ENCODE measurements around the gene ZCCHC14. TPM values are rescaled to one million over a fixed set of nuclear protein-coding genes. Genes with fewer than 3 reads are reported as not detected.
"Not testable (repeated sequence)": the region's sequence is repeated elsewhere in the genome, so short reads cannot be mapped to it uniquely, and the experiment has no call there.

Gene ZCCHC14
- total RNA-seq, 1 donor from 2014 or later: 19.0 TPM

DNA sequence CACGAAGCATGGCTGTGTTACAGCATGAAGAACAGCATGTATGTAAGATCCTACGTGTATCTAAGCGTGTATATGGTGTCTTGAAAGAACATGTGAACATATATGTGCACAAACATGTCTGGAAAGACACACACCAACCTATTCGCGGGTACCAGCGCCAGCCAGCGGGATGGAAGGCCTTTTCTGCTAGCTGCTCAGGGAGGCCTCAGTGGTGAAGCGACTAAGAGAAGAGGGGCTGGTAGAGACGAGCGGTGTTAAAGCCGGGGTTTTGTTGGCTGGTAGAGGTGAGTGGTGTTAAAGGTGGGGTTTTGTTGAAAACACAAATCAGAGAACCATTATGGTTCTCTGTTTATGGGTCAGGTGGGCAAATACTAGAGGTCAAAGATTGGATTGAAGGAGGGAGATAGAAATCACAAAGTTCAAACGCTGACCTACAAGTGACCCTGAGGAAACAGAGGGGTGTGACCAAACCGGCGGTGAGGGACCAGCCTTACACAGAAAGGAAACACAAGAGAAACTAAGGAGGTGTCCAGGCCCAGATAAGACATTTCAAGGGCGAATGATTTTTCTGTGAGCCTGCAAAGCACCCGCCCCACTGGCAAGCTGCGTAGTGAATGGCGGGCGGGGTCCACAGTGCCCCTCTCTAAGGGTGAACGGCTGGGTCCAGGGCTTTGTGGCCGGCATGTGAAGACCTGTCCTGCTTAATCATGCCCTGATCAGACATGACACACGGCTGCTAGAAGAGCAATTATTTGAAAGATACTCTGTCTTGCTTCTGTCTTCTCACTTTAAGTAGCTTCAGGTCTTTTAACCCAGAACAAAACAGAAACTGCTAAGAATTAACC is 8.1 kb downstream of the ZCCHC14 start:
- no peak overlapping the region for H3K27ac Mint-ChIP-seq (ENCODE audit: unreplicated experiment)
- no peak overlapping the region for H3K9ac ChIP-seq (ENCODE audit: low read length)
- H3K4me1 ChIP-seq (ENCODE audit: insufficient read depth, low read length): peaks cover 19% of the 10 kb centered on the region
- no peak overlapping the region for H3K27ac ChIP-seq (ENCODE audit: low read depth, low read length)
- H3K4me2 ChIP-seq (ENCODE audit: low read length): peak overlapping the region; percentile 58
- TF ChIP-seq, protein P1, sequence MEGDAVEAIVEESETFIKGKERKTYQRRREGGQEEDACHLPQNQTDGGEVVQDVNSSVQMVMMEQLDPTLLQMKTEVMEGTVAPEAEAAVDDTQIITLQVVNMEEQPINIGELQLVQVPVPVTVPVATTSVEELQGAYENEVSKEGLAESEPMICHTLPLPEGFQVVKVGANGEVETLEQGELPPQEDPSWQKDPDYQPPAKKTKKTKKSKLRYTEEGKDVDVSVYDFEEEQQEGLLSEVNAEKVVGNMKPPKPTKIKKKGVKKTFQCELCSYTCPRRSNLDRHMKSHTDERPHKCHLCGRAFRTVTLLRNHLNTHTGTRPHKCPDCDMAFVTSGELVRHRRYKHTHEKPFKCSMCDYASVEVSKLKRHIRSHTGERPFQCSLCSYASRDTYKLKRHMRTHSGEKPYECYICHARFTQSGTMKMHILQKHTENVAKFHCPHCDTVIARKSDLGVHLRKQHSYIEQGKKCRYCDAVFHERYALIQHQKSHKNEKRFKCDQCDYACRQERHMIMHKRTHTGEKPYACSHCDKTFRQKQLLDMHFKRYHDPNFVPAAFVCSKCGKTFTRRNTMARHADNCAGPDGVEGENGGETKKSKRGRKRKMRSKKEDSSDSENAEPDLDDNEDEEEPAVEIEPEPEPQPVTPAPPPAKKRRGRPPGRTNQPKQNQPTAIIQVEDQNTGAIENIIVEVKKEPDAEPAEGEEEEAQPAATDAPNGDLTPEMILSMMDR (IDR thresholded peaks at IDR 0.05; ENCODE audit: insufficient read depth, low read depth, low read length): no peak
- no peak for TF ChIP-seq EZH2 (IDR thresholded peaks at IDR 0.05; ENCODE audit: insufficient read depth, low read length)
- no peak overlapping the region for H3K4me3 Mint-ChIP-seq (ENCODE audit: unreplicated experiment)
- peaks cover 90% of the 10 kb centered on the region for H3K79me2 ChIP-seq (ENCODE audit: insufficient read depth, low read length)
- H3K4me1 Mint-ChIP-seq (ENCODE audit: low read depth, unreplicated experiment): peaks cover 39% of the 10 kb centered on the region
- no peaks in the 10 kb centered on the region for H3K9me3 Mint-ChIP-seq (ENCODE audit: unreplicated experiment)
- H3K4me3 ChIP-seq (ENCODE audit: insufficient read depth, low read depth, low read length): no peak overlapping the region
- peaks cover 84% of the 10 kb centered on the region for H4K20me1 ChIP-seq (ENCODE audit: insufficient read depth, low read length)
- no peak for DNase-seq (ENCODE audit: low read depth)
- no peaks in the 10 kb centered on the region for H3K27me3 ChIP-seq (ENCODE audit: insufficient read depth, low read length)
- H3K9me3 ChIP-seq (ENCODE audit: insufficient read depth, low read depth, low read length): no peaks in the 10 kb centered on the region
- H3K36me3 ChIP-seq (ENCODE audit: insufficient read depth, low read length): no peaks in the 10 kb centered on the region
- H3K36me3 Mint-ChIP-seq (ENCODE audit: low read depth, unreplicated experiment): peaks cover 4% of the 10 kb centered on the region
- H3K27me3 Mint-ChIP-seq (ENCODE audit: low read depth, unreplicated experiment): no peaks in the 10 kb centered on the region
- H2AFZ ChIP-seq (ENCODE audit: low read depth, low read length): no peak overlapping the region
- no peak for FAIRE-seq

DNA sequence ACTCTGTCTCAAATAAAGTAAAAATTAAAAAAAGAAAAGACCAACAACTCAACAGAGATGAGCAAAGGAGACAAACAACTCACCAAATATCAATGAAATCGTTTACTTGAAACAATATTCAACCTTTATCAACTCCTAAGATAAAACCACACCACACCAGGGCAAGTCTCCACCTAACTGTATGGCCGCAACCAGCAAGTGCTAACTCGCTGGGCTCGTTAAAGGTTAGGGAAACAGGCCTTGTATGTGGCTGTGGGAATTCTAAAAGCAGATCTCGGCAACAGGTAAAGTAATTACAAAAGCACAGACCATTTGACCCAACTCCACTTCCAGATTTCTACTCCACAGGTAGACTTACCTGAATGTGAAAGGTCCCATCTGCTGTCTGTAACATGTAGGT is 9.3 kb downstream of the ZCCHC14 start:
- Histone ChIP-seq H3K36me3 (ENCODE audit: insufficient read depth, low read length) (no peaks in the 10 kb centered on the region), H4K20me1 (ENCODE audit: insufficient read depth, low read length) (peaks cover 75% of the 10 kb centered on the region), H3K9me3 (ENCODE audit: insufficient read depth, low read depth, low read length) (no peaks in the 10 kb centered on the region), H3K4me3 (ENCODE audit: insufficient read depth, low read depth, low read length) (no peak overlapping the region), H2AFZ (ENCODE audit: low read depth, low read length) (no peak overlapping the region), H3K4me1 (ENCODE audit: insufficient read depth, low read length) (peaks cover 14% of the 10 kb centered on the region), H3K27me3 (ENCODE audit: insufficient read depth, low read length) (no peaks in the 10 kb centered on the region), H3K27ac (ENCODE audit: low read depth, low read length) (no peak overlapping the region), H3K9ac (ENCODE audit: low read length) (no peak overlapping the region), H3K4me2 (ENCODE audit: low read length) (no peak overlapping the region), H3K79me2 (ENCODE audit: insufficient read depth, low read length) (peaks cover 85% of the 10 kb centered on the region)
- peaks cover 31% of the 10 kb centered on the region for H3K4me1 Mint-ChIP-seq (ENCODE audit: low read depth, unreplicated experiment)
- H3K27ac Mint-ChIP-seq (ENCODE audit: unreplicated experiment): no peak overlapping the region
- H3K9me3 Mint-ChIP-seq (ENCODE audit: unreplicated experiment): no peaks in the 10 kb centered on the region
- H3K27me3 Mint-ChIP-seq (ENCODE audit: low read depth, unreplicated experiment): no peaks in the 10 kb centered on the region
- no peak overlapping the region for H3K4me3 Mint-ChIP-seq (ENCODE audit: unreplicated experiment)
- no peak for FAIRE-seq
- TF ChIP-seq, protein P1 (IDR thresholded peaks at IDR 0.05; ENCODE audit: insufficient read depth, low read depth, low read length): no peak
- no peak for TF ChIP-seq EZH2 (IDR thresholded peaks at IDR 0.05; ENCODE audit: insufficient read depth, low read length)
- H3K36me3 Mint-ChIP-seq (ENCODE audit: low read depth, unreplicated experiment): peaks cover 7% of the 10 kb centered on the region
- no peak for DNase-seq (ENCODE audit: low read depth)

DNA sequence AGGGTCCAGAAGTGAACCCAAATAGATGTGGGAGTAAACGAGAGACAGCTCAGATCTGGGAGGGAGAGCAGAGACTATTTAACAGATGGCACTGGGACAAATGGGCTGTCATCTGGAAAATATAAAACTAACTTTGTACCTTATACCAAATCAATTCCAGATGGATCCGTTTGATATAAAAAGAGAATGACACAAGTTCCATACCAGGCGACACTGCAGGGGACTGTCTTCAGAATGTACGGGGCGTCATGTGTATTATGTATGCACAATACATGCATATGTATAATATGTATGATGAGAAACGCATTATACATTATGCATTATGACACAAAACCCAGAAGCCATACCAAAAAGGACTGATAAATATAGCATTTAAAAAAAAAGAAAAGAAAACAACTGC is 10.2 kb downstream of the ZCCHC14 start:
- not testable (repeated sequence) for H3K9me3 Mint-ChIP-seq (ENCODE audit: unreplicated experiment); H3K36me3 Mint-ChIP-seq (ENCODE audit: low read depth, unreplicated experiment); DNase-seq (ENCODE audit: low read depth); H3K9ac ChIP-seq (ENCODE audit: low read length); FAIRE-seq; H3K4me2 ChIP-seq (ENCODE audit: low read length); H3K27ac ChIP-seq (ENCODE audit: low read depth, low read length); H3K9me3 ChIP-seq (ENCODE audit: insufficient read depth, low read depth, low read length); H3K27me3 ChIP-seq (ENCODE audit: insufficient read depth, low read length); H3K36me3 ChIP-seq (ENCODE audit: insufficient read depth, low read length); H2AFZ ChIP-seq (ENCODE audit: low read depth, low read length); H3K4me3 Mint-ChIP-seq (ENCODE audit: unreplicated experiment); H3K27ac Mint-ChIP-seq (ENCODE audit: unreplicated experiment); H3K4me3 ChIP-seq (ENCODE audit: insufficient read depth, low read depth, low read length); H3K27me3 Mint-ChIP-seq (ENCODE audit: low read depth, unreplicated experiment)
- Histone ChIP-seq H3K79me2 (ENCODE audit: insufficient read depth, low read length) (peaks cover 84% of the 10 kb centered on the region), H4K20me1 (ENCODE audit: insufficient read depth, low read length) (peaks cover 75% of the 10 kb centered on the region), H3K4me1 (ENCODE audit: insufficient read depth, low read length) (peaks cover 14% of the 10 kb centered on the region)
- H3K4me1 Mint-ChIP-seq (ENCODE audit: low read depth, unreplicated experiment): peaks cover 29% of the 10 kb centered on the region
